Fibroblast of upper back skin (primary cell): ENCODE results near the gene AKT2.
"Not testable (repeated sequence)": the region's sequence is repeated elsewhere in the genome, so short reads cannot be mapped to it uniquely, and the experiment has no call there.

Source experiments
- DNase-seq: peaks from one replicate; pipeline ENCODE4 v3.0.0-alpha.2; 2013

The AKT2 gene

GRCh38 chr19:40284501-40285352 is at the start of gene AKT2:
Gene AKT2, minus strand, starts transcription at chr19:40285345. Its CDS starts 20,078 bp downstream, at chr19:40265267.
- peak; percentile 57 for DNase-seq

GRCh38 chr19:40333083-40333482 is 47.9 kb upstream of the AKT2 start:
- DNase-seq: not testable (repeated sequence)

- DNase-seq: no peak
Observed at GRCh38 chr19:40332669-40333068, 47.5 kb upstream of the AKT2 start.

- no peak for DNase-seq
Observed at GRCh38 chr19:40331052-40331451, 45.9 kb upstream of the AKT2 start.

GRCh38 chr19:40326201-40326600 is 41.1 kb upstream of the AKT2 start:
- no peak for DNase-seq

- no peak for DNase-seq
Observed at GRCh38 chr19:40323705-40324104, 38.6 kb upstream of the AKT2 start.

GRCh38 chr19:40322951-40323615 is 37.9 kb upstream of the AKT2 start:
- DNase-seq: no peak

- DNase-seq: no peak
Observed at GRCh38 chr19:40322271-40322610, 37.1 kb upstream of the AKT2 start.

GRCh38 chr19:40321566-40322270 is 36.6 kb upstream of the AKT2 start:
- DNase-seq: no peak

GRCh38 chr19:40321076-40321475 is 35.9 kb upstream of the AKT2 start:
- no peak for DNase-seq

GRCh38 chr19:40320558-40320935 is 35.4 kb upstream of the AKT2 start:
- no peak for DNase-seq

- no peak for DNase-seq
Observed at GRCh38 chr19:40317338-40317737, 32.2 kb upstream of the AKT2 start.

GRCh38 chr19:40315812-40316470 is 30.8 kb upstream of the AKT2 start:
- DNase-seq: no peak

- no peak for DNase-seq
Observed at GRCh38 chr19:40314656-40315055, 29.5 kb upstream of the AKT2 start.

GRCh38 chr19:40313229-40313983 is 28.3 kb upstream of the AKT2 start:
- no peak for DNase-seq

- no peak for DNase-seq
Observed at GRCh38 chr19:40312533-40312932, 27.4 kb upstream of the AKT2 start.

- no peak for DNase-seq
Observed at GRCh38 chr19:40309666-40310065, 24.5 kb upstream of the AKT2 start.

- DNase-seq: peak; percentile 86
Observed at GRCh38 chr19:40305403-40305802, 20.3 kb upstream of the AKT2 start.

- DNase-seq: peak; percentile 24
Observed at GRCh38 chr19:40304306-40304705, 19.2 kb upstream of the AKT2 start.

- no peak for DNase-seq
Observed at GRCh38 chr19:40303765-40304164, 18.6 kb upstream of the AKT2 start.

GRCh38 chr19:40302224-40303011 is 17.3 kb upstream of the AKT2 start:
- no peak for DNase-seq

GRCh38 chr19:40300668-40301067 is 15.5 kb upstream of the AKT2 start:
- no peak for DNase-seq
